HG03064 (cell line): ENCODE measurements around the gene EMILIN3.
"Not testable (repeated sequence)": the region's sequence is repeated elsewhere in the genome, so short reads cannot be mapped to it uniquely, and the experiment has no call there.

Source experiments
- ATAC-seq: cut with Tn5 transposase; IDR thresholded peaks from one replicate; pipeline ENCODE4 v1.9.1; 2021; ENCODE audit warnings: low read depth; ENCODE audit not compliant: unreplicated experiment

Gene EMILIN3

GRCh38 chr20:41327178-41327577, 39.4 kb downstream of the EMILIN3 start:
- ATAC-seq: no peak

DNA sequence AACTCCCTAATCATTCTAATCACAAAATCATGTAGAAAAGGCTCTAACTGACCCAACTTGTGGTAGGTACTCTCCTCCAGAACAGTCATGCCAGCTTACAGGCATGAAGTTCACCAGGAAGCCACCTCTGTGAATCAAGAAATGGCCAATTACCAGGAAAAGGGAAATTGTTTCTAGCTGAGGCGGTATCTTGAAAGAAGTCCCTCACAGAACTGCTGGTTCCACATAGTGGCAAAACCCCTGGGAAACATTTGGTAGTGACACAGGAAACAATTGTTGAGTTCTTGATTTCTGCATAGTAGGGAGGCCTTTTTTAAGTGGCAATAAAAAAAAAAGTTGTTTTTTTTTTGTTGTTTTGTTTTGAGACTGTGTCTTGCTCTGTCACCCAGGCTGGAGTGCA, 45.6 kb downstream of the EMILIN3 start:
- no peak for ATAC-seq

DNA sequence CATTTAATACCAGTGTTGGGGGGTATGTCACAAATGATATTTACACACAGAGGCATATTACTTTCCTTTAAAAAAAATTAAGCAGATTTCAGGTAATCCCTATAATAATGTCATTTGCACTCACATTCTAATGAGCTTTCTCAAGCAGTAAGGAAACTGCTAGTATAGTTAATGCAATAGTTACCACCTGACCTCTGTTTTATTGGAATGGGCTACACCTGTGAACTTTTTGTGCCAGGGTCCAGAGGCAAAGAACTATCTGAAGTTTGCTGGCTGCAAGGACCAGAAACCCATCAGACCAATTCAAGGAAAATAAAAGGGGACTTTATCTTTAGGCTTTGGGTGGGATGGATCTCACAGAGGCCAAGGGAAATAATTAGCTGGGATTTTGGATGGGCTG, 46.2 kb downstream of the EMILIN3 start:
- no peak for ATAC-seq

GRCh38 chr20:41318271-41318649, 48.4 kb downstream of the EMILIN3 start:
- no peak for ATAC-seq

DNA sequence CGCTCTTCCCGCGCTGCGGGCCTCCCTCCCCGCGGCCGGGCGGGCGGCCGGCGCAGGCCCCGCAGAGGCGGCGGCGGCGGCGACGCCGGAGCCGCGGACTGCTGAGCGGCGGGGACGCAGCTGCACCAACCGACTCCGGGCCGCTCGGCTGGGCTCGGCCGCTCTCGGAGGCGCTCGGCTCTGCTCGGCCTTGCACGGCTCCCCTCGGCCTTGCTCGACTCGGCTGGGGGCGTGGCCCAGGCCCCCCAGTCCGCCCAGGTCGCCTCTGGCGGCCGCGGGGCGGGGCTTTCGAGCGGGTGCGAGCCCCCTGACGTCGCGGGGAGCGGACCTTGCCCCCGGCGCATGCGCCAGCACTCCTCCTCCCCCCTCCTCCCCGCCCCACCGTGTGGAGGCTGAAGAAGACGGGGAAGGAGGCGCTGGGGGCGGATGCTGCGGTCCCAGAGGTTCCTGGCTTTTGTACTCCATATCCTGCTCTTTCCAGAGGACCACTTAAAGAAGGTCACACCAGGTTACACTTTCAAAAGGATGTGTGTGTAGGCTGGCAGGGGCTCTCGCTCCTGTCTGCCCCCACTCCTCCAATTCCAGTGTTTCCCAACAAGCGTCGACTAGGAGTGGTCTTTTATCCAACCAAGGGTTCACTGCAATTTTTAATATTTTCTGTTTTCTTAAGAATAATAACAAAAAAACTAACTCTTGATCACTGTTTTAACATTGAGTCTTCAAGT, 48.9 kb downstream of the EMILIN3 start, which contains the start of gene ZHX3:
TSS of gene ZHX3 (minus strand) at position 186 of the 725 bp plus-strand sequence. CDS start 112,815 bp downstream, outside the sequence.
- peak; percentile 95 for ATAC-seq

DNA sequence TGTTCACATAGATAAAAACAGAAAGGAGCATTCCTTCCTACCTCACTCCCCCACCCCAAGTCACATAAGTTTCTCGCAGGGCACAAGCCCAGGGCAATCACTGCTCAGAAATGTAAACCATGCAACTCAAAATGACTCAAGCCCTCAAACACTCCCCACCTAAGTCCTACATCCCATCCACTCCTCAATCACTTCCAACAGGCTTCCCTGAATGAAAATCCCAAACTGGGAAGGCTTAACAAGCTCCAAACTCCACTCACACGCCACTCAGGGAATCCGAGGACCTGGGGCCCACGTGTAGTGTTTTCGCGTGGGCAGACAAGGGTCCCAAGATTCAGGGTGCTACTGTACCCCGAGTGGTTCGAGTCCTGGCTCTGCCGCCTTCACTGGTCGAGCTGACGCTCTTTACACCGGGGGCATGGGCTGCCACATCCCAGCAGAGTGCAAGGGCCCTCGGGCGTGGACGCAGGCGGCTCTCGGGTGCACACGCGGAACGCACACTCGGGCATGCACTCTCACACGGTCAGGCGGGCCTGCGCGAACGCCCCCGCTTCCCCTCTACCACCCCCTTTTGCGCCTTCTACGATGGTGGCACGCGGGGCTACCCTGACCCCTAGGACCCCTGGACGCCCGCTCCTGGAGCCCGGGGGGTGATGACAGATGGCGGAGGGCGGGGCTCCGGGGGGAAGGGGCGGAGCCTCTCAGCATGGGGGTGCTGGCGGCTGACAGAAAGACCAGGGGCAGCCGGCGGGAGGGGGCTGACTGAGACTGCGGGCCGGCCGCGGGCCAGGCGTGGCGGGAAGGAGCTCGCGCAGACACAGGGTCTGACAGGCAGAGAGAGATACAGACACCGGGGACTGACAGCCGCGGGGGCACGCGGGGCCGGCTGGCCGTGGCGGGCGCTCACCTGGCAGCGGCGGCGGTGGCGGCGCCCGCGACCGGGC, 49.7 kb downstream of the EMILIN3 start:
- peak; percentile 61 for ATAC-seq

- ATAC-seq: no peak
Observed at GRCh38 chr20:41316051-41316450, 50.6 kb downstream of the EMILIN3 start.

DNA sequence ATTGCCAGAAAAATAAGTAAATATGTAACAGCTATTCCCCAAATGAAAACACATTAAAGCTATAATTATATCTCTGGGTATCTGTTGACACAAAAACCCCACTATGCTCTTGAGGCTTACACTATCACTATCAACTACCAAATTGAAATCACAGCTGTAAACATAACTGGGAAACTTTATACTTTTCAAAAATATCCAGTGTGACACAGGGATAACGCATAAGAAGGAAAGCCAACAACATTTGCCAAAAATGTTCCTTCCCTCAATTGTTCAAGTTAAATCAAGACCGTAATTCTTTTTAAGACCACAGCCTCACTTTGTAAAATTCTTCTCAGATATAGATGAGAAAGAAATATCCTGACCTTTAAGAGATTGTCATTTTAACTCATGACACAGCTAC, 52.2 kb downstream of the EMILIN3 start:
- ATAC-seq: no peak

DNA sequence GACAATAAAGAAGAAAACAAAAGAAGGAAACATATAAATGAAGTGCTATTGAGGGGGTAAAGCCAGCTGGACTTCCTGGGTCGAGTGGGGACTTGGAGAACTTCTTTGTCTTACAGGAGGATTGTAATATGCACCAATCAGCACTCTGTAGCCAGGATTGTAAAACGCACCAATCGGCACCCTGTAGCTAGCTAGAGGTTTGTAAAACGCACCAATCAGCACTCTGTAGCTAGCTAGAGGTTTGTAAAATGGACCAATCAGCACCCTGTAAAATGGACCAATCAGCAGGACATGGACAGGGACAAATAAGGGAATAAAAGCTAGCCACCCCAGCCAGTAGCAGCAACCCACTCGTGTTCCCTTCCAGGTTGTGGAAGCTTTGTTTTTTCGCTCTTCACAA, 54.6 kb downstream of the EMILIN3 start:
- not testable (repeated sequence) for ATAC-seq
